Mesendoderm (in vitro differentiated cells): ENCODE results near the gene TCERG1L.

Experiments used
- DNase-seq: peaks from one replicate; pipeline ENCODE4 v3.0.0; 2013
- H2AK5ac ChIP-seq: 2 replicates; pipeline ENCODE4 v1.6.1; 2013; ENCODE audit warnings: low read length, inconsistent platforms
- H2BK120ac ChIP-seq: 2 replicates; pipeline ENCODE4 v1.6.1; 2013; ENCODE audit warnings: low read depth, mild to moderate bottlenecking, low read length, moderate library complexity, mixed read lengths
- H2BK15ac ChIP-seq: replicated peaks from 2 replicates; pipeline ENCODE4 v1.6.1; 2013; ENCODE audit warnings: low read depth, mild to moderate bottlenecking, moderate library complexity
- H2BK5ac ChIP-seq: 2 replicates; pipeline ENCODE4 v1.6.1; 2013; ENCODE audit warnings: low read length, inconsistent platforms
- H3K18ac ChIP-seq: 2 replicates; pipeline ENCODE4 v1.6.1; 2013; ENCODE audit warnings: mild to moderate bottlenecking, low read length, mixed read lengths
- H3K23ac ChIP-seq: one replicate; pipeline ENCODE4 v1.6.1; 2013; ENCODE audit warnings: low read length
- H3K27ac ChIP-seq: 2 replicates; pipeline ENCODE4 v1.5.1; 2013; ENCODE audit warnings: low read depth, mild to moderate bottlenecking, inconsistent platforms, low read length, moderate library complexity
- H3K27me3 ChIP-seq: 2 replicates; pipeline ENCODE4 v1.6.1; 2013; ENCODE audit warnings: low read length, control low read depth, mild to moderate bottlenecking, inconsistent platforms; ENCODE audit not compliant: insufficient read depth, poor library complexity
- H3K36me3 ChIP-seq: 2 replicates; pipeline ENCODE4 v1.6.1; 2013; ENCODE audit warnings: low read length, inconsistent platforms; ENCODE audit not compliant: control insufficient read depth, insufficient read depth
- H3K4ac ChIP-seq: one replicate; pipeline ENCODE4 v1.6.1; 2013; ENCODE audit warnings: low read depth, mild to moderate bottlenecking, low read length, moderate library complexity
- H3K4me1 ChIP-seq: 2 replicates; pipeline ENCODE4 v1.6.1; 2013; ENCODE audit warnings: low read depth, low read length, inconsistent platforms; ENCODE audit not compliant: control insufficient read depth
- H3K4me2 ChIP-seq: 2 replicates; pipeline ENCODE4 v1.6.1; 2013; ENCODE audit warnings: low read length
- H3K4me3 ChIP-seq: 2 replicates; pipeline ENCODE4 v1.5.1; 2013; ENCODE audit warnings: mild to moderate bottlenecking, low read length
- H3K56ac ChIP-seq: one replicate; pipeline ENCODE4 v1.6.1; 2013; ENCODE audit warnings: low read length
- H3K79me1 ChIP-seq: 2 replicates; pipeline ENCODE4 v1.6.1; 2013; ENCODE audit warnings: low read length, inconsistent platforms
- H3K79me2 ChIP-seq: 2 replicates; pipeline ENCODE4 v1.6.1; 2013; ENCODE audit warnings: mild to moderate bottlenecking, low read length; ENCODE audit not compliant: control insufficient read depth, insufficient read depth
- H3K9ac ChIP-seq: 2 replicates; pipeline ENCODE4 v1.6.1; 2013; ENCODE audit warnings: low read length, inconsistent platforms
- H4K5ac ChIP-seq: one replicate; pipeline ENCODE4 v1.6.1; 2013; ENCODE audit warnings: low read length
- H4K8ac ChIP-seq: one replicate; pipeline ENCODE4 v1.6.1; 2013; ENCODE audit warnings: low read depth, mild to moderate bottlenecking, control low read depth, low read length, moderate library complexity
- WGBS: extraction: QIAGEN DNeasy Blood & Tissue Kit; methylation state at CpG from one replicate; pipeline ENCODE4 v1.1.7; 2013; ENCODE audit warnings: low lambda C conversion rate, missing lambda C conversion rate; ENCODE audit not compliant: insufficient coverage; ENCODE audit errors: extremely low coverage; 5-methylcytosine and 5-hydroxymethylcytosine counted together

TCERG1L gene

GRCh38 chr10:131310142-131310541, 1.4 kb downstream of the TCERG1L start:
- no CpG with 5 or more reads among the region's 4 CpGs for WGBS
- H2BK5ac ChIP-seq = no peak overlapping the region
- no peak overlapping the region for H2BK15ac ChIP-seq
- peak overlapping the region; percentile 65 for H3K9ac ChIP-seq
- H3K36me3 ChIP-seq = no peaks in the 10 kb centered on the region
- no peak overlapping the region for H3K18ac ChIP-seq
- no peak overlapping the region for H4K5ac ChIP-seq
- H4K8ac ChIP-seq = no peak overlapping the region
- H3K27me3 ChIP-seq = no peaks in the 10 kb centered on the region
- H3K23ac ChIP-seq = no peak overlapping the region
- peak overlapping the region; percentile 41 for H3K4me2 ChIP-seq
- H3K27ac ChIP-seq = no peak overlapping the region
- no peaks in the 10 kb centered on the region for H3K79me2 ChIP-seq
- peak overlapping the region; percentile 82 for H3K56ac ChIP-seq
- H3K4me3 ChIP-seq = peak overlapping the region; percentile 31
- H2BK120ac ChIP-seq = no peak overlapping the region
- no peaks in the 10 kb centered on the region for H3K79me1 ChIP-seq
- no peak overlapping the region for H3K4ac ChIP-seq
- H3K4me1 ChIP-seq = peaks cover 5% of the 10 kb centered on the region
- DNase-seq = no peak
- no peak overlapping the region for H2AK5ac ChIP-seq

GRCh38 chr10:131300508-131300907, 11.0 kb downstream of the TCERG1L start:
- Histone ChIP-seq H3K23ac (no peak overlapping the region), H3K27ac (no peak overlapping the region), H4K5ac (no peak overlapping the region), H3K4me3 (no peak overlapping the region), H3K79me2 (no peaks in the 10 kb centered on the region), H3K4me2 (no peak overlapping the region), H3K9ac (no peak overlapping the region), H3K4ac (no peak overlapping the region), H2BK5ac (no peak overlapping the region), H3K56ac (no peak overlapping the region), H2BK15ac (no peak overlapping the region), H3K36me3 (no peaks in the 10 kb centered on the region), H2AK5ac (no peak overlapping the region), H2BK120ac (no peak overlapping the region), H3K18ac (no peak overlapping the region), H3K79me1 (no peaks in the 10 kb centered on the region), H3K27me3 (no peaks in the 10 kb centered on the region), H4K8ac (no peak overlapping the region), H3K4me1 (no peaks in the 10 kb centered on the region)
- WGBS = no CpG with 5 or more reads among the region's 3 CpGs
- DNase-seq = no peak

- H3K79me1 ChIP-seq = no peaks in the 10 kb centered on the region
- H4K8ac ChIP-seq = no peak overlapping the region
- no peak overlapping the region for H3K56ac ChIP-seq
- no peak overlapping the region for H4K5ac ChIP-seq
- H2BK5ac ChIP-seq = no peak overlapping the region
- no peaks in the 10 kb centered on the region for H3K4me1 ChIP-seq
- no peaks in the 10 kb centered on the region for H3K36me3 ChIP-seq
- H2AK5ac ChIP-seq = no peak overlapping the region
- H3K18ac ChIP-seq = no peak overlapping the region
- H3K23ac ChIP-seq = no peak overlapping the region
- DNase-seq = no peak
- H3K9ac ChIP-seq = no peak overlapping the region
- H3K27me3 ChIP-seq = no peaks in the 10 kb centered on the region
- H3K4me2 ChIP-seq = no peak overlapping the region
- no peak overlapping the region for H3K4me3 ChIP-seq
- H3K27ac ChIP-seq = no peak overlapping the region
- no peaks in the 10 kb centered on the region for H3K79me2 ChIP-seq
- H3K4ac ChIP-seq = no peak overlapping the region
- H2BK15ac ChIP-seq = no peak overlapping the region
- no CpG with 5 or more reads among the region's 7 CpGs for WGBS
- H2BK120ac ChIP-seq = no peak overlapping the region
Observed at GRCh38 chr10:131290781-131291180, 20.7 kb downstream of the TCERG1L start.

GRCh38 chr10:131288648-131289047, 22.9 kb downstream of the TCERG1L start:
- Histone ChIP-seq H4K5ac (no peak overlapping the region), H3K4me3 (no peak overlapping the region), H2BK15ac (no peak overlapping the region), H2BK5ac (no peak overlapping the region), H3K4ac (no peak overlapping the region), H3K36me3 (no peaks in the 10 kb centered on the region), H3K23ac (no peak overlapping the region), H3K56ac (no peak overlapping the region), H3K4me1 (no peaks in the 10 kb centered on the region), H3K79me1 (no peaks in the 10 kb centered on the region), H3K18ac (no peak overlapping the region), H3K4me2 (no peak overlapping the region), H2BK120ac (no peak overlapping the region), H3K79me2 (no peaks in the 10 kb centered on the region), H3K27ac (no peak overlapping the region), H4K8ac (no peak overlapping the region), H3K27me3 (no peaks in the 10 kb centered on the region), H3K9ac (no peak overlapping the region), H2AK5ac (no peak overlapping the region)
- no peak for DNase-seq
- WGBS = no CpG with 5 or more reads among the region's 12 CpGs

GRCh38 chr10:131282961-131283360, 28.6 kb downstream of the TCERG1L start:
- Histone ChIP-seq H3K4ac (peak overlapping the region; percentile 2), H3K4me1 (peaks cover 18% of the 10 kb centered on the region), H3K79me2 (no peaks in the 10 kb centered on the region), H2BK5ac (peak overlapping the region; percentile 54), H4K8ac (no peak overlapping the region), H3K27ac (no peak overlapping the region), H2BK15ac (no peak overlapping the region), H3K4me3 (no peak overlapping the region), H2BK120ac (peak overlapping the region; percentile 79), H2AK5ac (peak overlapping the region; percentile 8), H3K56ac (peak overlapping the region; percentile 1), H3K9ac (no peak overlapping the region), H3K18ac (peak overlapping the region; percentile 53), H3K23ac (no peak overlapping the region), H3K27me3 (no peaks in the 10 kb centered on the region), H3K79me1 (no peaks in the 10 kb centered on the region), H4K5ac (no peak overlapping the region), H3K36me3 (no peaks in the 10 kb centered on the region), H3K4me2 (no peak overlapping the region)
- no peak for DNase-seq
- no CpG with 5 or more reads among the region's 9 CpGs for WGBS

- Histone ChIP-seq H3K4me1 (peaks cover 18% of the 10 kb centered on the region), H2BK120ac (no peak overlapping the region), H3K27me3 (no peaks in the 10 kb centered on the region), H3K4ac (no peak overlapping the region), H3K4me3 (no peak overlapping the region), H3K56ac (no peak overlapping the region), H3K23ac (no peak overlapping the region), H3K18ac (no peak overlapping the region), H3K79me1 (no peaks in the 10 kb centered on the region), H3K4me2 (no peak overlapping the region), H3K9ac (no peak overlapping the region), H3K79me2 (no peaks in the 10 kb centered on the region), H4K8ac (no peak overlapping the region), H4K5ac (no peak overlapping the region), H3K36me3 (no peaks in the 10 kb centered on the region), H3K27ac (peak overlapping the region; percentile 55), H2BK15ac (no peak overlapping the region), H2AK5ac (no peak overlapping the region), H2BK5ac (no peak overlapping the region)
- no CpG with 5 or more reads among the region's 1 CpG for WGBS
- peak; percentile 100 for DNase-seq
Observed at GRCh38 chr10:131280101-131280500, 31.4 kb downstream of the TCERG1L start.
